Keratinocyte (primary cell): ENCODE measurements around the gene FAM78B. TPM values are rescaled to one million over a fixed set of nuclear protein-coding genes. Genes with fewer than 3 reads are reported as not detected.

Experiments used
- DNase-seq: peaks from one replicate; pipeline ENCODE4 v3.0.0-alpha.2; 2011; ENCODE audit warnings: low read depth, missing footprints, low spot score
- FAIRE-seq: peaks from 2 replicates; lab custom pipeline; 2011; peaks lifted over from hg19 to GRCh38; lab: Jason Lieb, UNC
- H2AFZ ChIP-seq: 2 replicates; pipeline ENCODE4 v1.6.0; 2012; ENCODE audit warnings: low read length, control low read depth, inconsistent platforms; ENCODE audit not compliant: control insufficient read depth
- H3K27ac ChIP-seq: 2 replicates; pipeline ENCODE4 v1.5.1; 2011; ENCODE audit warnings: low read length; ENCODE audit not compliant: control insufficient read depth, insufficient read depth
- H3K27me3 ChIP-seq: 3 replicates; pipeline ENCODE4 v1.6.0; 2011; ENCODE audit warnings: low read length; ENCODE audit not compliant: control insufficient read depth, insufficient read depth; ENCODE audit errors: extremely low read depth
- H3K36me3 ChIP-seq, 2 experiments: 2 replicates in 1 of 2; 3 replicates in 1 of 2; pipeline ENCODE4 v1.5.1; 2011; ENCODE audit warnings: low read length in 2 of 2, mild to moderate bottlenecking in 1 of 2; ENCODE audit not compliant: control insufficient read depth in 2 of 2, insufficient read depth in 2 of 2; ENCODE audit errors: extremely low read depth in 1 of 2
- H3K4me1 ChIP-seq: 3 replicates; pipeline ENCODE4 v1.5.1; 2011; ENCODE audit warnings: low read length; ENCODE audit not compliant: control insufficient read depth, insufficient read depth; ENCODE audit errors: extremely low read depth
- H3K4me2 ChIP-seq: 3 replicates; pipeline ENCODE4 v1.6.0; 2011; ENCODE audit warnings: low read depth, low read length; ENCODE audit not compliant: control insufficient read depth, insufficient read depth; ENCODE audit errors: extremely low read depth
- H3K4me3 ChIP-seq, 3 experiments: fragments of 200-600 bp in 1 of 3; sonication (generic) in 1 of 3; 2 replicates in 2 of 3; 3 replicates in 1 of 3; pipeline ENCODE4 v1.5.1; 2011 to 2016; ENCODE audit warnings: low read length in 3 of 3, mild to moderate bottlenecking in 3 of 3, control low read depth in 2 of 3, inconsistent platforms in 1 of 3, low read depth in 1 of 3, mixed read lengths in 1 of 3, mixed run types in 1 of 3, moderate library complexity in 1 of 3; ENCODE audit not compliant: control insufficient read depth in 2 of 3, insufficient read depth in 2 of 3; ENCODE audit errors: extremely low read depth in 1 of 3
- H3K79me2 ChIP-seq: 2 replicates; pipeline ENCODE4 v1.6.0; 2012; ENCODE audit warnings: low read length; ENCODE audit not compliant: control insufficient read depth, insufficient read depth
- H3K9ac ChIP-seq: 3 replicates; pipeline ENCODE4 v1.6.0; 2011; ENCODE audit warnings: low read length; ENCODE audit not compliant: control insufficient read depth, insufficient read depth; ENCODE audit errors: extremely low read depth
- H3K9me1 ChIP-seq: 3 replicates; pipeline ENCODE4 v1.6.0; 2011; ENCODE audit warnings: low read length; ENCODE audit not compliant: control insufficient read depth, insufficient read depth; ENCODE audit errors: extremely low read depth
- H3K9me3 ChIP-seq: 2 replicates; pipeline ENCODE4 v1.5.1; 2012; ENCODE audit warnings: low read depth, low read length; ENCODE audit not compliant: control insufficient read depth
- H4K20me1 ChIP-seq: 3 replicates; pipeline ENCODE4 v1.6.0; 2011; ENCODE audit warnings: low read length; ENCODE audit not compliant: control insufficient read depth, insufficient read depth; ENCODE audit errors: extremely low read depth
- CTCF ChIP-seq, 3 experiments: IDR thresholded peaks in 1 of 3; conservative IDR thresholded peaks in 1 of 3; optimal IDR thresholded peaks in 1 of 3; 2 replicates in 2 of 3; 3 replicates in 1 of 3; pipeline versions ENCODE3 to v1.5.1; 2011; ENCODE audit warnings: low read length in 3 of 3, mild to moderate bottlenecking in 3 of 3, moderate library complexity in 2 of 3, control low read depth in 1 of 3, inconsistent platforms in 1 of 3; ENCODE audit not compliant: insufficient read depth in 2 of 3; ENCODE audit errors: extremely low read depth in 1 of 3
- EZH2 ChIP-seq: IDR thresholded peaks from one replicate; pipeline ENCODE4 v1.6.1; 2012; ENCODE audit warnings: inconsistent platforms, mild to moderate bottlenecking, low read length, moderate library complexity
- dilution Hi-C: fragments of 300-500 bp; cut with MboI; formaldehyde crosslinking; loops from one replicate; pipeline ENCODE4 v1.7.0; 2020; ENCODE audit warnings: low sequenced_read_pairs; ENCODE audit not compliant: extremely low pct_ligation_motif_present
- polyA plus RNA-seq, 5 experiments: library from polyadenylated mRNA; depleted of rRNA in 3 of 5; stranded (reverse) in 3 of 5; stranded (forward) in 1 of 5; unstranded in 1 of 5; fragments of >200 nt; gene quantifications; 1 replicate in 1 of 5; 2 replicates in 3 of 5; 3 replicates in 1 of 5; pipeline versions ENCODE4 v1.2.1 to v1.2.3, GENCODE V29; 2011 to 2012; ENCODE audit warnings: missing spikeins in 2 of 5, low read depth in 1 of 5, low replicate concordance in 1 of 5

Gene FAM78B
- polyA plus RNA-seq, 1 donor (not counting 4 experiments of a cell fraction or from before 2014, with no cell fraction given), result 0.07 TPM

- no peak for TF ChIP-seq EZH2
- no peak for TF ChIP-seq CTCF (optimal IDR thresholded peaks at IDR 0.05 in 1 of 3, IDR thresholded peaks at IDR 0.05 in 1 of 3, conservative IDR thresholded peaks at IDR 0.05 in 1 of 3; ENCODE audit: extremely low read depth in 1 of 3, insufficient read depth in 2 of 3, low read length in 3 of 3)
- no peak for FAIRE-seq
- dilution Hi-C loops, result no loop called here
Measured at GRCh38 chr1:166133857-166134256, 32.9 kb downstream of the FAM78B start.

GRCh38 chr1:166133276-166133841 lies 33.4 kb downstream of the FAM78B start:
- DNase-seq, result no peak
- Histone ChIP-seq H3K9ac (no peak overlapping the region), H3K9me3 (no peaks in the 10 kb centered on the region), H3K4me3 (no peak overlapping the region), H3K27me3 (no peaks in the 10 kb centered on the region), H2AFZ (no peak overlapping the region), H3K79me2 (no peaks in the 10 kb centered on the region), H3K4me1 (no peaks in the 10 kb centered on the region), H3K9me1 (no peaks in the 10 kb centered on the region), H3K4me2 (no peak overlapping the region), H3K36me3 (no peaks in the 10 kb centered on the region), H3K27ac (no peak overlapping the region), H4K20me1 (no peaks in the 10 kb centered on the region)
- no peak for FAIRE-seq
- TF ChIP-seq EZH2, result no peak
- TF ChIP-seq CTCF (optimal IDR thresholded peaks at IDR 0.05 in 1 of 3, IDR thresholded peaks at IDR 0.05 in 1 of 3, conservative IDR thresholded peaks at IDR 0.05 in 1 of 3; ENCODE audit: extremely low read depth in 1 of 3, insufficient read depth in 2 of 3, low read length in 3 of 3), result peak; percentile 18 to 54 (median 45)
- dilution Hi-C loops, result no loop called here

More at GRCh38 chr1:166133857-166134256, 32.9 kb downstream of the FAM78B start:
- Histone ChIP-seq H3K27me3 (no peaks in the 10 kb centered on the region), H3K36me3 (no peaks in the 10 kb centered on the region), H2AFZ (no peak overlapping the region), H3K27ac (no peak overlapping the region), H3K79me2 (no peaks in the 10 kb centered on the region), H3K9me3 (no peaks in the 10 kb centered on the region), H3K4me1 (no peaks in the 10 kb centered on the region), H3K9me1 (no peaks in the 10 kb centered on the region), H3K4me2 (no peak overlapping the region), H3K4me3 (no peak overlapping the region), H4K20me1 (no peaks in the 10 kb centered on the region), H3K9ac (no peak overlapping the region)
- no peak for DNase-seq
